ENCODE results near the gene ZNF860. TPM values are rescaled to one million over a fixed set of nuclear protein-coding genes. Genes with fewer than 3 reads are reported as not detected.

ZNF860 gene
- total RNA-seq, 6 experiments from 2014 or later: 0.14 to 0.33 (median 0.17) TPM

GRCh38 chr3:31996195-31996594 is 14.6 kb downstream of the ZNF860 start:
- Mint-ChIP-seq H3K9me3 (peaks cover 31% of the 10 kb centered on the region), H3K36me3 (ENCODE audit: low read depth) (peaks cover 10% of the 10 kb centered on the region; the same call in 1 of the 2 replicates), H3K4me3 (no peak overlapping the region), H3K27me3 (ENCODE audit: insufficient read depth) (peaks cover 9% of the 10 kb centered on the region), H3K27ac (no peak overlapping the region), H3K4me1 (ENCODE audit: low read depth) (no peaks in the 10 kb centered on the region)
- TF ChIP-seq CTCF (IDR thresholded peaks at IDR 0.05): no peak
- DNase-seq: no peak

- Mint-ChIP-seq H3K4me3 (no peak overlapping the region), H3K36me3 (ENCODE audit: low read depth) (peaks cover 7% of the 10 kb centered on the region; the same call in 1 of the 2 replicates), H3K27ac (no peak overlapping the region), H3K9me3 (peaks cover 28% of the 10 kb centered on the region), H3K4me1 (ENCODE audit: low read depth) (no peaks in the 10 kb centered on the region), H3K27me3 (ENCODE audit: insufficient read depth) (peaks cover 9% of the 10 kb centered on the region)
- DNase-seq: no peak
- no peak for TF ChIP-seq CTCF (IDR thresholded peaks at IDR 0.05)
These were observed 15.9 kb downstream of the ZNF860 start for GRCh38 chr3:31997500-31997899.

GRCh38 chr3:31999907-32000439 is 18.4 kb downstream of the ZNF860 start:
- H3K4me1 Mint-ChIP-seq (ENCODE audit: low read depth): no peaks in the 10 kb centered on the region; the same call in 1 of the 2 replicates
- no peak overlapping the region for H3K27ac Mint-ChIP-seq
- peaks cover 14% of the 10 kb centered on the region; the same call in 1 of the 2 replicates for H3K27me3 Mint-ChIP-seq (ENCODE audit: insufficient read depth)
- TF ChIP-seq CTCF (IDR thresholded peaks at IDR 0.05): no peak
- DNase-seq: no peak
- H3K9me3 Mint-ChIP-seq: peaks cover 8% of the 10 kb centered on the region
- no peak overlapping the region for H3K4me3 Mint-ChIP-seq
- H3K36me3 Mint-ChIP-seq (ENCODE audit: low read depth): no peaks in the 10 kb centered on the region

- Mint-ChIP-seq H3K4me1 (ENCODE audit: low read depth) (no peaks in the 10 kb centered on the region; the same call in 1 of the 2 replicates), H3K9me3 (peaks cover 1% of the 10 kb centered on the region; the same call in 1 of the 2 replicates), H3K4me3 (no peak overlapping the region), H3K36me3 (ENCODE audit: low read depth) (no peaks in the 10 kb centered on the region), H3K27me3 (ENCODE audit: insufficient read depth) (peaks cover 14% of the 10 kb centered on the region; the same call in 1 of the 2 replicates), H3K27ac (no peak overlapping the region)
- no peak for TF ChIP-seq CTCF (IDR thresholded peaks at IDR 0.05)
- no peak for DNase-seq
These were observed 19.3 kb downstream of the ZNF860 start for GRCh38 chr3:32000877-32001276.

GRCh38 chr3:32002561-32003368 is 21.2 kb downstream of the ZNF860 start:
- no peak overlapping the region for H3K27ac Mint-ChIP-seq
- H3K36me3 Mint-ChIP-seq (ENCODE audit: low read depth): no peaks in the 10 kb centered on the region
- peaks cover 15% of the 10 kb centered on the region; the same call in 1 of the 2 replicates for H3K27me3 Mint-ChIP-seq (ENCODE audit: insufficient read depth)
- H3K9me3 Mint-ChIP-seq: no peaks in the 10 kb centered on the region; the same call in 1 of the 2 replicates
- no peaks in the 10 kb centered on the region; the same call in 1 of the 2 replicates for H3K4me1 Mint-ChIP-seq (ENCODE audit: low read depth)
- no peak overlapping the region for H3K4me3 Mint-ChIP-seq
- no peak for TF ChIP-seq CTCF (IDR thresholded peaks at IDR 0.05)
- no peak for DNase-seq
